HepG2 (cell line): ENCODE results near the gene ATP4A. TPM values are rescaled to one million over a fixed set of nuclear protein-coding genes. Genes with fewer than 3 reads are reported as not detected.
A peak's percentile ranks its signal among the peaks of the same experiment; 100 is the strongest.

Source experiments
- AKAP8 ChIP-seq: sonication (generic); formaldehyde crosslinking; IDR thresholded peaks from 2 replicates; pipeline ENCODE4 v1.5.1; 2020; ENCODE audit warnings: mild to moderate bottlenecking, missing genetic modification reagents
- ATF7-NPFF ChIP-seq: sonication (generic); formaldehyde crosslinking; IDR thresholded peaks from 2 replicates; pipeline ENCODE4 v1.8.1; 2023; ENCODE audit warnings: mild to moderate bottlenecking, low read depth, missing genetic modification reagents, moderate library complexity
- ATM ChIP-seq: fragments of 450-650 bp; IDR thresholded peaks from 2 replicates; pipeline ENCODE4 v1.7.1; 2017; ENCODE audit warnings: mild to moderate bottlenecking, borderline replicate concordance
- CREB1 ChIP-seq, 2 experiments: fragments of 450-650 bp in 1 of 2; IDR thresholded peaks; 2 replicates each; pipeline ENCODE4 v1.6.1; 2016 to 2017; ENCODE audit warnings: control low read depth in 1 of 2, mild to moderate bottlenecking in 1 of 2, missing compliant biosample characterization in 1 of 2, missing genetic modification characterization in 1 of 2
- FOSL1 ChIP-seq: sonication (generic); formaldehyde crosslinking; IDR thresholded peaks from 2 replicates; pipeline ENCODE4 v1.9.0; 2021; ENCODE audit warnings: missing genetic modification reagents, borderline replicate concordance
- FOXK2 ChIP-seq: fragments of 450-650 bp; IDR thresholded peaks from 2 replicates; pipeline ENCODE4 v1.6.1; 2016
- GATAD2A ChIP-seq: IDR thresholded peaks from 2 replicates; pipeline ENCODE4 v1.6.1; 2016
- HNF1B ChIP-seq: sonication (generic); formaldehyde crosslinking; IDR thresholded peaks from 2 replicates; pipeline ENCODE4 v1.5.1; 2020; ENCODE audit warnings: mild to moderate bottlenecking, moderate library complexity, missing genetic modification reagents
- IRF2 ChIP-seq: IDR thresholded peaks from 2 replicates; pipeline ENCODE4 v1.6.1; 2018; ENCODE audit warnings: missing genetic modification reagents, missing compliant biosample characterization
- ISX ChIP-seq: sonication (generic); formaldehyde crosslinking; conservative IDR thresholded peaks from 2 replicates; pipeline ENCODE4 v1.5.0; 2020; ENCODE audit warnings: missing genetic modification reagents
- NBN ChIP-seq: fragments of 450-650 bp; conservative IDR thresholded peaks from 2 replicates; pipeline ENCODE4 v1.6.1; 2017
- NCOA5 ChIP-seq: sonication (generic); formaldehyde crosslinking; IDR thresholded peaks from 2 replicates; pipeline ENCODE4 v1.4.0; 2020; ENCODE audit warnings: missing genetic modification reagents
- NFRKB ChIP-seq: fragments of 450-650 bp; IDR thresholded peaks from 2 replicates; pipeline ENCODE4 v1.6.1; 2017
- PAX8 ChIP-seq: sonication (generic); formaldehyde crosslinking; IDR thresholded peaks from 2 replicates; pipeline ENCODE4 v1.8.0; 2022; ENCODE audit warnings: mild to moderate bottlenecking, missing genetic modification reagents, borderline replicate concordance
- SATB2 ChIP-seq: sonication (generic); formaldehyde crosslinking; IDR thresholded peaks from 2 replicates; pipeline ENCODE4 v1.5.0; 2020; ENCODE audit warnings: missing genetic modification reagents
- TBL1XR1 ChIP-seq: fragments of 150-350 bp; IDR thresholded peaks from 2 replicates; pipeline ENCODE4 v1.6.1; 2014; ENCODE audit warnings: borderline replicate concordance, low read length; ENCODE audit not compliant: partially characterized antibody
- ZNF331 ChIP-seq: sonication (generic); formaldehyde crosslinking; IDR thresholded peaks from 2 replicates; pipeline ENCODE4 v1.4.0; 2020; ENCODE audit warnings: missing genetic modification reagents
- ZNF335 ChIP-seq: sonication (generic); formaldehyde crosslinking; IDR thresholded peaks from 2 replicates; pipeline ENCODE4 v1.4.0; 2020; ENCODE audit warnings: missing genetic modification reagents
- ZNF383 ChIP-seq: sonication (generic); formaldehyde crosslinking; IDR thresholded peaks from 2 replicates; pipeline ENCODE4 v1.4.0; 2020; ENCODE audit warnings: missing genetic modification reagents, mild to moderate bottlenecking, borderline replicate concordance
- ZNF570 ChIP-seq: sonication (generic); formaldehyde crosslinking; IDR thresholded peaks from 2 replicates; pipeline ENCODE4 v1.4.0; 2020; ENCODE audit warnings: mild to moderate bottlenecking, missing genetic modification reagents, borderline replicate concordance
- ZNF687 ChIP-seq: sonication (generic); formaldehyde crosslinking; IDR thresholded peaks from 2 replicates; pipeline ENCODE4 v1.5.1; 2020; ENCODE audit warnings: mild to moderate bottlenecking, missing genetic modification reagents, moderate library complexity
- ZNF775 ChIP-seq: sonication (generic); formaldehyde crosslinking; IDR thresholded peaks from 2 replicates; pipeline ENCODE4 v1.4.0; 2020; ENCODE audit warnings: missing genetic modification reagents, mild to moderate bottlenecking, moderate library complexity, borderline replicate concordance
- polyA plus RNA-seq, 8 experiments: library from polyadenylated mRNA; depleted of rRNA in 3 of 8; stranded (reverse) in 7 of 8; unstranded in 1 of 8; fragments of >200 nt; fragmentation: Illumina TruSeq in 4 of 8; extraction: Trizol in 4 of 8; gene quantifications; 2 replicates each; pipeline versions ENCODE4 v1.2.1 to v1.2.3, GENCODE V29; 2011 to 2016; ENCODE audit warnings: low read depth in 4 of 8, missing spikeins in 1 of 8, mixed read lengths in 1 of 8; ENCODE audit not compliant: insufficient read depth in 1 of 8
- total RNA-seq, 5 experiments: library from RNA; depleted of rRNA; stranded (reverse); fragments of >200 nt; fragmentation: Illumina TruSeq; extraction: Trizol; gene quantifications; 2 replicates each; pipeline ENCODE4 v1.2.3, GENCODE V29; 2016; ENCODE audit warnings: low read depth in 1 of 5
- TF ChIP-seq, protein P1 (sequence below), 2 experiments: fragments of 450-650 bp in 1 of 2; sonication (generic) in 1 of 2; formaldehyde crosslinking; IDR thresholded peaks; 2 replicates each; pipeline versions ENCODE4 v1.5.0 to v1.8.0; 2020 to 2022; ENCODE audit warnings: mild to moderate bottlenecking in 1 of 2, missing genetic modification reagents in 1 of 2
- TF ChIP-seq, protein P2 (sequence below): sonication (generic); formaldehyde crosslinking; IDR thresholded peaks from 2 replicates; pipeline ENCODE4 v1.4.0; 2020; ENCODE audit warnings: missing genetic modification reagents

ATP4A gene
- total and polyA plus RNA-seq, 2 of the 13 experiments (the other 11 are each of a cell fraction or from before 2014, with no cell fraction given), result 0.08 to 0.11 TPM

GRCh38 chr19:35545001-35545854, 18.2 kb downstream of the ATP4A start, which contains the start of gene TMEM147 (continued):
- TF ChIP-seq ZNF331 (CRISPR knock-in tag) (peak; percentile 19; the same call in 1 of the 2 replicates), CREB1 (IDR thresholded peaks at IDR 0.05) (peak; percentile 99), CREB1 (CRISPR knock-in tag; IDR thresholded peaks at IDR 0.05) (peak; percentile 96), ZNF775 (CRISPR knock-in tag) (no peak), ZNF570 (CRISPR knock-in tag) (no peak), HNF1B (CRISPR knock-in tag) (peak; percentile 20; the same call in 1 of the 2 replicates), GATAD2A (no peak), ISX (CRISPR knock-in tag) (peak; percentile 39; the same call in 1 of the 2 replicates), ZNF335 (peak; percentile 58; the same call in 1 of the 2 replicates), ZNF687 (CRISPR knock-in tag) (peak; percentile 93), NBN (no peak), FOSL1 (CRISPR knock-in tag) (no peak), NCOA5 (CRISPR knock-in tag) (no peak), IRF2 (CRISPR knock-in tag) (peak; percentile 84), SATB2 (CRISPR knock-in tag) (no peak; the same call in 1 of the 2 replicates), NFRKB (no peak), AKAP8 (CRISPR knock-in tag) (no peak), ZNF383 (CRISPR knock-in tag) (no peak), TBL1XR1 (peak; percentile 47), FOXK2 (no peak), ATM (no peak), PAX8 (CRISPR knock-in tag) (no peak), ATF7-NPFF (peak; percentile 85)
- TF ChIP-seq, protein P1, sequence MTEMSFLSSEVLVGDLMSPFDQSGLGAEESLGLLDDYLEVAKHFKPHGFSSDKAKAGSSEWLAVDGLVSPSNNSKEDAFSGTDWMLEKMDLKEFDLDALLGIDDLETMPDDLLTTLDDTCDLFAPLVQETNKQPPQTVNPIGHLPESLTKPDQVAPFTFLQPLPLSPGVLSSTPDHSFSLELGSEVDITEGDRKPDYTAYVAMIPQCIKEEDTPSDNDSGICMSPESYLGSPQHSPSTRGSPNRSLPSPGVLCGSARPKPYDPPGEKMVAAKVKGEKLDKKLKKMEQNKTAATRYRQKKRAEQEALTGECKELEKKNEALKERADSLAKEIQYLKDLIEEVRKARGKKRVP (CRISPR knock-in tag; IDR thresholded peaks at IDR 0.05), result peak in 1 of 2 experiments; percentile 51; a peak in 2 of 4 replicates
- TF ChIP-seq, protein P2, sequence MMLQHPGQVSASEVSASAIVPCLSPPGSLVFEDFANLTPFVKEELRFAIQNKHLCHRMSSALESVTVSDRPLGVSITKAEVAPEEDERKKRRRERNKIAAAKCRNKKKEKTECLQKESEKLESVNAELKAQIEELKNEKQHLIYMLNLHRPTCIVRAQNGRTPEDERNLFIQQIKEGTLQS, result 0 out of 2 replicates have a peak, but pooled peaks have one; percentile 17
